Upper lobe of left lung (tissue), 6 donors: ENCODE measurements around the gene TUSC2. TPM values are rescaled to one million over a fixed set of nuclear protein-coding genes. Genes with fewer than 3 reads are reported as not detected.

Experiments
- ATAC-seq, 2 donors: fragments of 200-7000 bp; cut with Tn5 transposase; one replicate each; pipeline ENCODE4 v1.9.1; 2022; ENCODE audit warnings: mild to moderate bottlenecking in 2 of 2, moderate library complexity in 2 of 2; ENCODE audit not compliant: low FRiP score in 2 of 2
- DNase-seq, 2 donors: peaks; one replicate each; pipeline ENCODE4 v3.0.0-alpha.2; 2019 to 2020
- H3K27ac ChIP-seq, 4 donors: fragments of 200-600 bp; sonication (generic); one replicate each; pipeline ENCODE4 v1.5.1; 2016 to 2019
- H3K27me3 ChIP-seq, 4 donors: fragments of 200-600 bp; sonication (generic); one replicate each; pipeline ENCODE4 v1.5.1; 2017 to 2019
- H3K36me3 ChIP-seq, 4 donors: fragments of 200-600 bp; sonication (generic); one replicate each; pipeline ENCODE4 v1.5.1; 2016 to 2019
- H3K4me1 ChIP-seq, 4 donors: fragments of 200-600 bp; sonication (generic); one replicate each; pipeline ENCODE4 v1.5.1; 2018 to 2019
- H3K4me3 ChIP-seq, 4 donors: fragments of 200-600 bp; sonication (generic); one replicate each; pipeline ENCODE4 v1.5.1; 2017 to 2019; ENCODE audit warnings: mild to moderate bottlenecking in 2 of 4, moderate library complexity in 1 of 4
- H3K9me3 ChIP-seq, 4 donors: fragments of 200-600 bp; sonication (generic); one replicate each; pipeline ENCODE4 v1.5.1; 2018 to 2019
- EP300 ChIP-seq, 4 donors: sonication (generic); formaldehyde crosslinking; IDR thresholded peaks; one replicate each; pipeline ENCODE4 v1.5.1; 2017; ENCODE audit warnings: antibody characterized with exemption in 4 of 4, control low read depth in 2 of 4
- POLR2A ChIP-seq, 4 donors: fragments of 450-650 bp; IDR thresholded peaks; one replicate each; pipeline ENCODE4 v1.5.1; 2016 to 2017; ENCODE audit warnings: antibody characterized with exemption in 4 of 4, mild to moderate bottlenecking in 2 of 4
- POLR2AphosphoS5 ChIP-seq, 2 donors: sonication (generic); formaldehyde crosslinking; IDR thresholded peaks; one replicate each; pipeline ENCODE4 v1.5.1; 2017; ENCODE audit warnings: antibody characterized with exemption in 2 of 2
- WGBS, 2 donors: methylation state at CpG; one replicate each; pipeline ENCODE4 v1.1.5; 2017 to 2018; 5-methylcytosine and 5-hydroxymethylcytosine counted together
- total RNA-seq, 6 donors: library from RNA; depleted of rRNA in 4 of 6; stranded (reverse); fragments of >200 nt in 4 of 6; gene quantifications; one replicate each; pipeline versions ENCODE4 v1.1.0 to v1.2.1, GENCODE V29; 2016 to 2021
- TF ChIP-seq, protein P1 (sequence below), 6 experiments: fragments of 450-650 bp in 4 of 6; fragments of 200-600 bp in 2 of 6; sonication (generic) in 2 of 6; IDR thresholded peaks; one replicate each; pipeline ENCODE4 v1.5.1; 2016 to 2019; ENCODE audit warnings: antibody characterized with exemption in 6 of 6
- donor health status: DM: no; HTN: no; CAD: no; lungs with moderate emphysema.
- donor health status: DM: no; HTN: yes; CAD: no; lungs with severe emphysema.

The TUSC2 gene
- total RNA-seq, 6 donors from 2014 or later = 16.8 to 36.1 (median 25.0) TPM

DNA sequence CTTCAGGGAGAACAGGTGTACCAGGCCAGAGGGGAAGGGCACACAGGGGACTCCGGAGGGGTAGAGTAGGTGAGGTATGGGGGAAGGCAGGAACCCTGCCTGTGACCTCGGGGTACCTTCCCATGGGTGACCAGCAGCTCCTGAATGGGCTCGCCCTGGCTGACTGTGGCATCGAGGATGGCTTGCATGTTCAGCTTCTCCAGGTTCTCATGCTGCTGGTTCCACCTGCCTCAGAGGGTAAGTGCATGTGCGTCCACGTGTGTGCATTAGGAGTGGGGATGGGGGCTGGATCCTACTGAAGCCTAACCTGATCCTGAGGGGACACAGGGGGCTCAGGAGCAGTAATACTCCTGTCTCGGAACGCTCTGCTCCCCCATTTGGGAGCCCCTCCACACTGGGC, 17.0 kb upstream of the TUSC2 start:
- H3K27ac ChIP-seq = no peak overlapping the region

DNA sequence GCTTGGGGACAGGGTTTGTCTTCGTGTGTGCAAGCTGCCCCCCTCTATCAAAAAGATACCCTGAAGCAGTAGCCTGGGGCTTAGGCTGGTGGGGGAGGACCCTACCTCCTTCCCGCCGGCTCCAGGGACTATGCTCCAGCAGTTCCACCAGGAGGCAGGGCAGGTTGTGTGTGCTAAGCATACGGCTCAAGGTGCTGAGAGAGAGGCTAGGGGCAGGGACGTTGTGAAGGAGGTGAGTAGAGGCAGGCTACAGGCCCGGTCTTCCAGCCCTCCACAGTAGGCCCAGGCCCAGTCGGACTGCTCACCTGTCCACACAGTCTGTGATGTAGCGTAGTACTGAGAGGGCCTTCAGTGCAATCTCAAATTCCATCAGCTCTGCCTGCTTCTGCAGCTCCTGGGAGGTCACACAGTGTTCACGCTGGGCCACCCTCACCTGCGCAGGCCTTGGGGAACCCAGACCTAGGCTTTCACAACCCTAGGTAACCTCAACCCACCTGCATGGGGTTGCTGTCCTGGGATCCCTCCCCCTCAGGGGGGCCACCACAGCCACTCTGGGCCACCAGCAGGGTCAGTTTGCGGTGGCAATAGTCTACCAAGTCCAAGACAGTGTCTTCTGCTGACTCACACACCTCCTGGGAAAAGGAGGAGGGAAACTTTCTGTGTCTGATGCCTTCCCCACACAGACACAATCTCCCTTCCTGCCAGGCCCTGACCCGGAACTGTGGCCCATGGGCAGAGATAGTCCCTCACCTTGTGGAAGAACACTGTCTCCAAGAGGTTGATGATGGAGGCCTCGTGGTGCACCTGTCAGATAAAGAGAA, 15.0 kb upstream of the TUSC2 start:
- ATAC-seq = no peak
- Histone ChIP-seq H3K4me3 (no peak overlapping the region), H3K27me3 (no peaks in the 10 kb centered on the region), H3K36me3 (peaks cover 0 to 7% (median 6%) of the 10 kb centered on the region in 4 donors), H3K9me3 (no peaks in the 10 kb centered on the region), H3K4me1 (peaks cover 41 to 63% (median 52%) of the 10 kb centered on the region in 4 donors), H3K27ac (no peak overlapping the region)
- 90 to 97% methylated on average over 6 to 13 of the region's 13 CpGs for WGBS, 2 donors
- TF ChIP-seq, protein P1, sequence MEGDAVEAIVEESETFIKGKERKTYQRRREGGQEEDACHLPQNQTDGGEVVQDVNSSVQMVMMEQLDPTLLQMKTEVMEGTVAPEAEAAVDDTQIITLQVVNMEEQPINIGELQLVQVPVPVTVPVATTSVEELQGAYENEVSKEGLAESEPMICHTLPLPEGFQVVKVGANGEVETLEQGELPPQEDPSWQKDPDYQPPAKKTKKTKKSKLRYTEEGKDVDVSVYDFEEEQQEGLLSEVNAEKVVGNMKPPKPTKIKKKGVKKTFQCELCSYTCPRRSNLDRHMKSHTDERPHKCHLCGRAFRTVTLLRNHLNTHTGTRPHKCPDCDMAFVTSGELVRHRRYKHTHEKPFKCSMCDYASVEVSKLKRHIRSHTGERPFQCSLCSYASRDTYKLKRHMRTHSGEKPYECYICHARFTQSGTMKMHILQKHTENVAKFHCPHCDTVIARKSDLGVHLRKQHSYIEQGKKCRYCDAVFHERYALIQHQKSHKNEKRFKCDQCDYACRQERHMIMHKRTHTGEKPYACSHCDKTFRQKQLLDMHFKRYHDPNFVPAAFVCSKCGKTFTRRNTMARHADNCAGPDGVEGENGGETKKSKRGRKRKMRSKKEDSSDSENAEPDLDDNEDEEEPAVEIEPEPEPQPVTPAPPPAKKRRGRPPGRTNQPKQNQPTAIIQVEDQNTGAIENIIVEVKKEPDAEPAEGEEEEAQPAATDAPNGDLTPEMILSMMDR (IDR thresholded peaks at IDR 0.05) = no peak
- no peak for TF ChIP-seq EP300 (IDR thresholded peaks at IDR 0.05)
- no peak for TF ChIP-seq POLR2AphosphoS5 (IDR thresholded peaks at IDR 0.05)
- TF ChIP-seq POLR2A (IDR thresholded peaks at IDR 0.05) = no peak
- DNase-seq = peak in 1 of 2 donors; percentile 34

More for the DNA sequence above, 17.0 kb upstream of the TUSC2 start:
- no peak for ATAC-seq
- Histone ChIP-seq H3K27me3 (no peaks in the 10 kb centered on the region), H3K4me3 (peak overlapping the region in 3 of 4 donors; percentile 31 to 45 (median 41)), H3K4me1 (peaks cover 33 to 60% (median 43%) of the 10 kb centered on the region in 4 donors), H3K36me3 (peaks cover 0 to 15% (median 13%) of the 10 kb centered on the region in 4 donors), H3K9me3 (no peaks in the 10 kb centered on the region)
- DNase-seq = no peak
- WGBS, 2 donors = 86 to 87% methylated on average over 2 to 8 of the region's 8 CpGs
- TF ChIP-seq EP300 (IDR thresholded peaks at IDR 0.05) = no peak
- TF ChIP-seq POLR2A (IDR thresholded peaks at IDR 0.05) = no peak
- no peak for TF ChIP-seq POLR2AphosphoS5 (IDR thresholded peaks at IDR 0.05)
- TF ChIP-seq, protein P1 (IDR thresholded peaks at IDR 0.05) = no peak

DNA sequence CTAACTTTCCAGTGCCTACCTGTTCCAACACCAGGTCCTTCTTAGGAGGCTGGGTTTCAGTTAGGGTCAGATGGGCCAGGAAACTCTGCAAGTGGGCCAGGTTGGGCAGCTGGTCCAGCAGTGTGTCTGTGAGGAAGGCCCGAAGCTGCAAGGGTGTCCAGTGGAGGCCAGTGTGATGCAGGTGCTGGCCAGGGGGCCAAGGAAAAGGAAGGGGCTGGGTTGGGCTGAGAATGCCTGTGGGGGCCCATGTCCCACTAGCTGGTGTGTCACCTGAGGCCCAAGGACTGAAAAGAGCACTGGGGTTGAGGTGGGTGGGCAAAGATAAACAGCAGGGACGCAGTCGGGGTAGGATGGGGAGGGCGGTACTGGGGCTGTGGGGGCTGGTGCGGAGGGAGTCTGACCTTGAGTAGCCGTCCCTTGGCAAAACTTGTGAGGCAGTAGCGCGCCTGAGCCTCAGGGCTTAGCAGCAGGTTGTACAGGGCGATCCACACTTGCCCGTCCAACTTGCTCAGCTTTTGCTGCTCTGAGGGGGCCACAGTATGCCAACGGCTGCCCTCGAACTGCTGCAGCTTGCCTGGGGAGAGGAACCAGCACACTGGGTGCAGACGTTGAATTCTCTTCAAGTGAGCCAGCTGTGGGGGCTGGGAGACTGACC, 14.1 kb upstream of the TUSC2 start:
- TF ChIP-seq, protein P1 (IDR thresholded peaks at IDR 0.05) = no peak
- TF ChIP-seq EP300 (IDR thresholded peaks at IDR 0.05) (no peak), POLR2A (IDR thresholded peaks at IDR 0.05) (no peak), POLR2AphosphoS5 (IDR thresholded peaks at IDR 0.05) (no peak)
- Histone ChIP-seq H3K4me3 (no peak overlapping the region), H3K27me3 (no peaks in the 10 kb centered on the region), H3K36me3 (no peaks in the 10 kb centered on the region), H3K27ac (peak overlapping the region in 1 of 4 donors; percentile 97), H3K9me3 (no peaks in the 10 kb centered on the region), H3K4me1 (peaks cover 37 to 61% (median 54%) of the 10 kb centered on the region in 4 donors)
- DNase-seq (peak in 1 of 2 donors; percentile 40), ATAC-seq (no peak)
- 91 to 93% methylated on average over 10 to 12 of the region's 13 CpGs for WGBS, 2 donors

DNA sequence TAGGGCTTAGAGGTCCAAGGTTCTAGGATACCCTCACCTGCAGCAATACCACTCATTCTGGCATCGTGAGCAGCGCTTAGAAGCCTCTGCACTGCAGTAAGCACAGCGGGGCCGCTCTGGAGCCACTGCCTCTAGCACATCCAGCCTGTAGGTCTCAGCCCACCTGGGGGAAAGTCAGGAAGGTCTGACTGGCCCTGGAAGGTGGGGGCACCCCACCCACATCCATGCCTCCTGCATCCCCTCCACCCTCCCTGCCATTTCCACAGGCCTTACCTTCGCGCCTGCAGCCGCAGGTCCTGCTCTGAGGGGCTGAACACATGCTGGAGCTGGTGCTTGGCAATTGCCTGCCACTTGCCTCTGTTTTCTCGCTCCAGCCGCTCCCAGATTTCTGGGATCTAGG, 13.5 kb upstream of the TUSC2 start:
- no peak for TF ChIP-seq POLR2AphosphoS5 (IDR thresholded peaks at IDR 0.05)
- TF ChIP-seq POLR2A (IDR thresholded peaks at IDR 0.05) = no peak
- TF ChIP-seq, protein P1 (IDR thresholded peaks at IDR 0.05) = no peak
- TF ChIP-seq EP300 (IDR thresholded peaks at IDR 0.05) = no peak
- Histone ChIP-seq H3K27me3 (no peaks in the 10 kb centered on the region), H3K9me3 (no peaks in the 10 kb centered on the region), H3K27ac (peak overlapping the region; percentile 92 to 99 (median 96)), H3K4me3 (peak overlapping the region in 3 of 4 donors; percentile 53 to 75 (median 74)), H3K36me3 (no peaks in the 10 kb centered on the region), H3K4me1 (peaks cover 37 to 60% (median 55%) of the 10 kb centered on the region in 4 donors)
- ATAC-seq = no peak
- WGBS, 2 donors = 96 to 100% methylated on average over 6 to 9 of the region's 9 CpGs
- peak in 1 of 2 donors; percentile 38 for DNase-seq
